ENCODE data around the gene ZNRF1. TPM values are rescaled to one million over a fixed set of nuclear protein-coding genes. Genes with fewer than 3 reads are reported as not detected.

Gene ZNRF1
- total and polyA plus RNA-seq, 2 of the 8 experiments (the other 6 are each of a cell fraction or from before 2014, with no cell fraction given) = 33.5 to 52.9 TPM

DNA sequence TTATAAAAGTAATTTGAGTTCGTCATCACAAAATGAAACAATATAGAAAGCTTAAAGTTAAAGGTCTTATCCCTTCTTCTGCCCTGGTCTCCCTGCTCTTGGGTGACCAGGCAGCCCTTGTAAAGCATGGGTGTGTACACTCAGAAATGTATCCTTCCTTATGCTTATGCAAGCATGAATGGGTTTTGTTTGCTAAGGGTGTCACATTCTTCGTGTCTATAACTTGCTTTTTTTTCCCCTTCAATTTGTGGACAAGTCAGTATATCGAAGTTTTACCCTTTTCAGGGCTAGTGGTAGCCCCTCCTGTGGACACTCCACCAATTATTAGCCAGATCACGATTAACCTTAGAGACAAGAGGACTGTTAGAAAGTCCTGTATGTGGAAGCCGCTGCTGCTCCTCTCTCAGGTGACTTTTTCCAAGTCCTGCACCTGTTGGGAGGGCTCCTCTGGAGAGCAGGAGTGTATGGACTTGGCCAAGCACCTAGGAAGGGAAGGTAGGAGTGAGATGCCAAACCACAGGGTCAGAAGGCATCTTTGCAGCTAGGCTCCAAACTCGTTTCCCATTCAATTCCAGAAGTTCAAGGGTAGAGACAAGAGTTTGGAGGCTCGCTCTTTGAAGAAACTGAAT lies 66.8 kb downstream of the ZNRF1 start:
- Histone ChIP-seq H3K23me2 (ENCODE audit: low read depth, low read length) (no peaks in the 10 kb centered on the region), H4K8ac (ENCODE audit: extremely low read depth, insufficient read depth, low read length) (no peak overlapping the region), H2BK20ac (ENCODE audit: low read length) (no peak overlapping the region), H3K27ac (ENCODE audit: low read depth, low read length) (no peak overlapping the region), H2BK5ac (ENCODE audit: low read depth, low read length) (no peak overlapping the region), H3K79me1 (ENCODE audit: low read depth, low read length) (peaks cover 8% of the 10 kb centered on the region), H2AFZ (ENCODE audit: low read length) (no peak overlapping the region), H4K91ac (replicated peaks; ENCODE audit: insufficient read length, low read length) (no peak overlapping the region), H3K56ac (replicated peaks; ENCODE audit: insufficient read length, low read depth, low read length) (no peak overlapping the region), H2AK5ac (ENCODE audit: low read depth, low read length) (no peak overlapping the region), H3K9ac (replicated peaks in 1 of 4; ENCODE audit: extremely low read depth in 1 of 4, low read depth in 3 of 4, low read length in 3 of 4) (no peak overlapping the region; a peak in 1 of 7 replicates), H3K4ac (replicated peaks; ENCODE audit: insufficient read length, low read depth, low read length) (no peak overlapping the region), H3K23ac (ENCODE audit: insufficient read length) (no peak overlapping the region), H2BK12ac (ENCODE audit: low read depth, low read length) (no peak overlapping the region), H2BK15ac (ENCODE audit: low read length) (no peak overlapping the region), H3K4me3 (ENCODE audit: extremely low read depth in 1 of 4, insufficient read depth in 2 of 4, low read depth in 3 of 4, low read length in 4 of 4) (no peak overlapping the region), H3K14ac (ENCODE audit: insufficient read length) (no peak overlapping the region), H3K9me3 (ENCODE audit: insufficient read depth in 2 of 2, low read depth in 1 of 2, low read length in 1 of 2) (no peaks in the 10 kb centered on the region), H3K79me2 (ENCODE audit: control insufficient read depth in 1 of 2, insufficient read depth in 2 of 2, low read length in 2 of 2) (peaks cover 0 to 87% of the 10 kb centered on the region in 2 experiments; a peak in 3 of 4 replicates), H3K18ac (ENCODE audit: extremely low read depth, low read length) (no peak overlapping the region), H4K5ac (ENCODE audit: insufficient read length, low read depth, low read length) (no peak overlapping the region), H4K20me1 (replicated peaks in 1 of 2; ENCODE audit: control insufficient read depth in 1 of 2, insufficient read depth in 2 of 2, low read length in 2 of 2) (peaks cover 6 to 15% of the 10 kb centered on the region in 2 experiments), H3K4me2 (ENCODE audit: insufficient read depth in 1 of 2, low read depth in 2 of 2, low read length in 2 of 2) (no peak overlapping the region), H3K36me3 (ENCODE audit: control insufficient read depth in 2 of 4, insufficient read depth in 4 of 4, low read length in 3 of 4) (no peaks in the 10 kb centered on the region), H3K4me1 (replicated peaks in 1 of 4; ENCODE audit: control insufficient read depth in 3 of 4, insufficient read depth in 4 of 4, low read length in 3 of 4) (peaks cover 6 to 16% (median 10%) of the 10 kb centered on the region in 4 experiments; a peak in 6 of 7 replicates), H2BK120ac (replicated peaks; ENCODE audit: low read depth, low read length) (no peak overlapping the region), H3K27me3 (replicated peaks in 1 of 4; ENCODE audit: control insufficient read depth in 3 of 4, extremely low read depth in 1 of 4, insufficient read depth in 3 of 4, low read length in 3 of 4) (no peaks in the 10 kb centered on the region)
- POLR2A ChIA-PET (ENCODE audit: partially characterized antibody) = interaction anchor here (0.6 to 0.9 kb wide), 2 partner anchors 44 to 318 kb away, joined by 3 read pairs; no protein-coding TSS in a partner anchor
- no peak for DNase-seq (ENCODE audit: low read depth in 1 of 2, low spot score in 2 of 2)
- FAIRE-seq = no peak
- TF ChIP-seq TAF7 (optimal IDR thresholded peaks at IDR 0.05; ENCODE audit: borderline replicate concordance, low read depth, low read length) (no peak), SP2 (IDR thresholded peaks at IDR 0.05; ENCODE audit: low read length) (no peak), SIX5 (IDR thresholded peaks at IDR 0.05; ENCODE audit: low read depth, low read length) (no peak), E2F6 (IDR thresholded peaks at IDR 0.05) (no peak), CBX5 (IDR thresholded peaks at IDR 0.05; ENCODE audit: low read depth, low read length) (no peak), GTF2F1 (IDR thresholded peaks at IDR 0.05; ENCODE audit: borderline replicate concordance, low read depth, low read length) (no peak)
- 82% methylated on average over 7 of the region's 7 CpGs; no CpG with 5 or more reads in 1 of the 2 experiments for WGBS, 2 experiments (ENCODE audit: extremely low coverage in 1 of 2, insufficient coverage in 1 of 2, insufficient read length in 1 of 2, insufficient replicate concordance in 2 of 2, low coverage in 1 of 2, low lambda C conversion rate in 2 of 2, missing lambda C conversion rate in 1 of 2)
- CTCF ChIA-PET (ENCODE audit: partially characterized antibody) = interaction anchor here (1.1 to 1.7 kb wide), 2 partner anchors 13 to 31 kb away, joined by 4 to 5 read pairs; no protein-coding TSS in a partner anchor

Data from H1 (cell line).